Keratinocyte (primary cell): ENCODE data around the gene ATP8A2. TPM values are rescaled to one million over a fixed set of nuclear protein-coding genes. Genes with fewer than 3 reads are reported as not detected.
"Not testable (repeated sequence)": the region's sequence is repeated elsewhere in the genome, so short reads cannot be mapped to it uniquely, and the experiment has no call there.

ENCODE experiments used
- DNase-seq: peaks from one replicate; pipeline ENCODE4 v3.0.0-alpha.2; 2011; ENCODE audit warnings: low read depth, missing footprints, low spot score
- FAIRE-seq: peaks from 2 replicates; lab custom pipeline; 2011; peaks lifted over from hg19 to GRCh38; lab: Jason Lieb, UNC
- H2AFZ ChIP-seq: 2 replicates; pipeline ENCODE4 v1.6.0; 2012; ENCODE audit warnings: low read length, control low read depth, inconsistent platforms; ENCODE audit not compliant: control insufficient read depth
- H3K27ac ChIP-seq: 2 replicates; pipeline ENCODE4 v1.5.1; 2011; ENCODE audit warnings: low read length; ENCODE audit not compliant: control insufficient read depth, insufficient read depth
- H3K27me3 ChIP-seq: 3 replicates; pipeline ENCODE4 v1.6.0; 2011; ENCODE audit warnings: low read length; ENCODE audit not compliant: control insufficient read depth, insufficient read depth; ENCODE audit errors: extremely low read depth
- H3K36me3 ChIP-seq, 2 experiments: 2 replicates in 1 of 2; 3 replicates in 1 of 2; pipeline ENCODE4 v1.5.1; 2011; ENCODE audit warnings: low read length in 2 of 2, mild to moderate bottlenecking in 1 of 2; ENCODE audit not compliant: control insufficient read depth in 2 of 2, insufficient read depth in 2 of 2; ENCODE audit errors: extremely low read depth in 1 of 2
- H3K4me1 ChIP-seq: 3 replicates; pipeline ENCODE4 v1.5.1; 2011; ENCODE audit warnings: low read length; ENCODE audit not compliant: control insufficient read depth, insufficient read depth; ENCODE audit errors: extremely low read depth
- H3K4me2 ChIP-seq: 3 replicates; pipeline ENCODE4 v1.6.0; 2011; ENCODE audit warnings: low read depth, low read length; ENCODE audit not compliant: control insufficient read depth, insufficient read depth; ENCODE audit errors: extremely low read depth
- H3K4me3 ChIP-seq, 3 experiments: fragments of 200-600 bp in 1 of 3; sonication (generic) in 1 of 3; 2 replicates in 2 of 3; 3 replicates in 1 of 3; pipeline ENCODE4 v1.5.1; 2011 to 2016; ENCODE audit warnings: low read length in 3 of 3, mild to moderate bottlenecking in 3 of 3, control low read depth in 2 of 3, inconsistent platforms in 1 of 3, low read depth in 1 of 3, mixed read lengths in 1 of 3, mixed run types in 1 of 3, moderate library complexity in 1 of 3; ENCODE audit not compliant: control insufficient read depth in 2 of 3, insufficient read depth in 2 of 3; ENCODE audit errors: extremely low read depth in 1 of 3
- H3K79me2 ChIP-seq: 2 replicates; pipeline ENCODE4 v1.6.0; 2012; ENCODE audit warnings: low read length; ENCODE audit not compliant: control insufficient read depth, insufficient read depth
- H3K9ac ChIP-seq: 3 replicates; pipeline ENCODE4 v1.6.0; 2011; ENCODE audit warnings: low read length; ENCODE audit not compliant: control insufficient read depth, insufficient read depth; ENCODE audit errors: extremely low read depth
- H3K9me1 ChIP-seq: 3 replicates; pipeline ENCODE4 v1.6.0; 2011; ENCODE audit warnings: low read length; ENCODE audit not compliant: control insufficient read depth, insufficient read depth; ENCODE audit errors: extremely low read depth
- H3K9me3 ChIP-seq: 2 replicates; pipeline ENCODE4 v1.5.1; 2012; ENCODE audit warnings: low read depth, low read length; ENCODE audit not compliant: control insufficient read depth
- H4K20me1 ChIP-seq: 3 replicates; pipeline ENCODE4 v1.6.0; 2011; ENCODE audit warnings: low read length; ENCODE audit not compliant: control insufficient read depth, insufficient read depth; ENCODE audit errors: extremely low read depth
- CTCF ChIP-seq, 3 experiments: IDR thresholded peaks in 1 of 3; conservative IDR thresholded peaks in 1 of 3; optimal IDR thresholded peaks in 1 of 3; 2 replicates in 2 of 3; 3 replicates in 1 of 3; pipeline versions ENCODE3 to v1.5.1; 2011; ENCODE audit warnings: low read length in 3 of 3, mild to moderate bottlenecking in 3 of 3, moderate library complexity in 2 of 3, control low read depth in 1 of 3, inconsistent platforms in 1 of 3; ENCODE audit not compliant: insufficient read depth in 2 of 3; ENCODE audit errors: extremely low read depth in 1 of 3
- EZH2 ChIP-seq: IDR thresholded peaks from one replicate; pipeline ENCODE4 v1.6.1; 2012; ENCODE audit warnings: inconsistent platforms, mild to moderate bottlenecking, low read length, moderate library complexity
- dilution Hi-C: fragments of 300-500 bp; cut with MboI; formaldehyde crosslinking; loops from one replicate; pipeline ENCODE4 v1.7.0; 2020; ENCODE audit warnings: low sequenced_read_pairs; ENCODE audit not compliant: extremely low pct_ligation_motif_present
- polyA plus RNA-seq, 5 experiments: library from polyadenylated mRNA; depleted of rRNA in 3 of 5; stranded (reverse) in 3 of 5; stranded (forward) in 1 of 5; unstranded in 1 of 5; fragments of >200 nt; gene quantifications; 1 replicate in 1 of 5; 2 replicates in 3 of 5; 3 replicates in 1 of 5; pipeline versions ENCODE4 v1.2.1 to v1.2.3, GENCODE V29; 2011 to 2012; ENCODE audit warnings: missing spikeins in 2 of 5, low read depth in 1 of 5, low replicate concordance in 1 of 5

The ATP8A2 gene
- polyA plus RNA-seq, 1 donor (not counting 4 experiments of a cell fraction or from before 2014, with no cell fraction given), result 0.16 TPM

DNA sequence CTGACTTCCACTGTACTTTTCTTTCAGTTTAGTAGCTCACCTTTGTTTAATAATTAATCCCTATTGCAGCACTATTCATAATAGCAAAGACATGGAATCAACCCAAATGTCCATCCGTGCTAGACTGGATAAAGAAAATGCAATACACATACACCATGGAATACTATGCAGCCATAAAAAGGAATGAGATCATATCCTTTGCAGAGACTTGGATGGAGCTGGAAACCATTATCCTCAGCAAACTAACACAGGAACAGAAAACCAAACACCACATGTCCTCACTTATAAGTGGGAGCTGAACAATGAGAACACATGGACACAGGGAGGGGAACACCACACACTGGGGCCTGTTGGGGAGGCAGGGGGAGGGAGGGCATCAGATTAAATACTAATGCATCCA lies 402.3 kb downstream of the ATP8A2 start:
- H4K20me1 ChIP-seq, H3K9me1 ChIP-seq, H3K4me2 ChIP-seq, H3K79me2 ChIP-seq, H3K9me3 ChIP-seq, FAIRE-seq, dilution Hi-C loops, H2AFZ ChIP-seq, H3K9ac ChIP-seq, H3K27me3 ChIP-seq, H3K27ac ChIP-seq, DNase-seq, H3K36me3 ChIP-seq, H3K4me3 ChIP-seq: not testable (repeated sequence)
- H3K4me1 ChIP-seq, result peaks cover 19% of the 10 kb centered on the region

DNA sequence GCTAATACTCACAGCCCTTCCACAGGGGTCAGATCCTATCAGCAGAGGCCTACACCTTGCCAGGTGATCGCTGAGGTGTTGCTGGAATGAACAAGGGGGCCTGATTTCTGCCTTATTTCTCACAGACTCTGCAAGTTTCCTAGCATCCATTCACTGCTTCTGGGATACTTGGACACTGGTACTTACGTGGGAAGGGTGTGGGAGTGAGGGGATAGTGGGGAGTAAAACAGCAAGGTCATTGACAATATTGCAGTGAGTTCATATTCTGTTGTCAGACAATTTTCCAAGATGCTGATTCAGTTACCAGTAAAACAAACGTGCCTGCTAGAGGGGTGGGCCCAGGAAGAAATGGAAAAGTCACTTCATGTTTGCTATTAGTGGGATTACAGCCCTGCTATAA lies 403.5 kb downstream of the ATP8A2 start:
- Histone ChIP-seq H3K9me3 (no peaks in the 10 kb centered on the region), H3K9ac (no peak overlapping the region), H3K36me3 (no peaks in the 10 kb centered on the region), H3K9me1 (no peaks in the 10 kb centered on the region), H3K4me2 (no peak overlapping the region), H3K27me3 (no peaks in the 10 kb centered on the region), H3K27ac (no peak overlapping the region), H2AFZ (no peak overlapping the region), H3K4me1 (peaks cover 19% of the 10 kb centered on the region), H4K20me1 (no peaks in the 10 kb centered on the region), H3K4me3 (no peak overlapping the region), H3K79me2 (no peaks in the 10 kb centered on the region)
- FAIRE-seq (no peak), DNase-seq (no peak)
- TF ChIP-seq CTCF (optimal IDR thresholded peaks at IDR 0.05 in 1 of 3, IDR thresholded peaks at IDR 0.05 in 1 of 3, conservative IDR thresholded peaks at IDR 0.05 in 1 of 3; ENCODE audit: extremely low read depth in 1 of 3, insufficient read depth in 2 of 3, low read length in 3 of 3) (no peak), EZH2 (no peak)
- dilution Hi-C loops, result no loop called here

GRCh38 chr13:25775986-25776385 lies 404.2 kb downstream of the ATP8A2 start:
- no peak for FAIRE-seq
- Histone ChIP-seq H3K36me3 (no peaks in the 10 kb centered on the region), H3K27me3 (no peaks in the 10 kb centered on the region), H4K20me1 (no peaks in the 10 kb centered on the region), H3K9me3 (no peaks in the 10 kb centered on the region), H3K4me3 (no peak overlapping the region), H3K4me2 (no peak overlapping the region), H2AFZ (no peak overlapping the region), H3K9me1 (no peaks in the 10 kb centered on the region), H3K79me2 (no peaks in the 10 kb centered on the region), H3K4me1 (peaks cover 14% of the 10 kb centered on the region), H3K27ac (no peak overlapping the region), H3K9ac (no peak overlapping the region)
- TF ChIP-seq CTCF (optimal IDR thresholded peaks at IDR 0.05 in 1 of 3, IDR thresholded peaks at IDR 0.05 in 1 of 3, conservative IDR thresholded peaks at IDR 0.05 in 1 of 3; ENCODE audit: extremely low read depth in 1 of 3, insufficient read depth in 2 of 3, low read length in 3 of 3), result no peak
- no peak for TF ChIP-seq EZH2
- dilution Hi-C loops, result no loop called here
- DNase-seq, result no peak
